GM12878 (cell line): ENCODE measurements around the gene TNS4. TPM values are rescaled to one million over a fixed set of nuclear protein-coding genes. Genes with fewer than 3 reads are reported as not detected.

Source experiments
- ATAC-seq: fragments of 200-7000 bp; cut with Tn5 transposase; 3 replicates; pipeline ENCODE4 v1.9.1; 2020; ENCODE audit warnings: mild to moderate bottlenecking, moderate library complexity
- BruUV-seq: library from RNA; stranded (reverse); fragments of 400-500 nt; replicated peaks from 2 replicates; lab custom pipeline; 2021; lab: Mats Ljungman, UMichigan
- CTCF ChIA-PET: fragments of 300-600 bp; sonication (Branson Sonifier 250); formaldehyde crosslinking; extraction: SDS; loops from one replicate; lab custom pipeline; 2021; ENCODE audit warnings: inconsistent platforms; lab: Yijun Ruan, JAX
- POLR2A ChIA-PET: fragments of 350-600 bp; formaldehyde crosslinking; extraction: SDS; loops from one replicate; lab custom pipeline; 2021; ENCODE audit warnings: inconsistent platforms; lab: Charles Lee
- RAD21 ChIA-PET: fragments of 300-600 bp; sonication (Branson Sonifier 250); formaldehyde crosslinking; loops from one replicate; lab custom pipeline; 2023; ENCODE audit warnings: antibody characterized with exemption; ENCODE audit not compliant: unreplicated experiment; lab: Charles Lee
- SMC1A ChIA-PET: fragments of 300-600 bp; sonication (Branson Sonifier 250); formaldehyde crosslinking; loops from one replicate; lab custom pipeline; 2023; ENCODE audit not compliant: unreplicated experiment, uncharacterized antibody; lab: Charles Lee
- DNase-seq: peaks from one replicate; pipeline ENCODE4 v3.0.0-alpha.2; 2011; ENCODE audit warnings: low read depth, low spot score
- FAIRE-seq: peaks from 3 replicates; lab custom pipeline; 2011; peaks lifted over from hg19 to GRCh38; lab: Jason Lieb, UNC
- H2AFZ ChIP-seq: 2 replicates; pipeline ENCODE4 v1.6.0; 2011; ENCODE audit warnings: low read depth, low read length, control low read depth; ENCODE audit not compliant: control insufficient read depth
- H3K27ac ChIP-seq: 2 replicates; pipeline ENCODE4 v1.5.1; 2011; ENCODE audit warnings: control low read depth; ENCODE audit not compliant: control insufficient read depth, insufficient read depth
- H3K27me3 ChIP-seq, 2 experiments: replicated peaks in 1 of 2; 2 replicates each; pipeline versions ENCODE4 v1.6.0 to v1.6.1; 2011; ENCODE audit warnings: low read length in 1 of 2; ENCODE audit not compliant: control insufficient read depth in 2 of 2, insufficient read depth in 2 of 2
- H3K36me3 ChIP-seq, 2 experiments: 2 replicates each; pipeline ENCODE4 v1.5.1; 2011; ENCODE audit warnings: low read length in 1 of 2; ENCODE audit not compliant: control insufficient read depth in 2 of 2, insufficient read depth in 2 of 2
- H3K4me1 ChIP-seq: 2 replicates; pipeline ENCODE4 v1.6.1; 2011; ENCODE audit warnings: mild to moderate bottlenecking, low read length, moderate library complexity, mixed read lengths; ENCODE audit not compliant: control insufficient read depth, insufficient read depth
- H3K4me2 ChIP-seq: 2 replicates; pipeline ENCODE4 v1.6.0; 2011; ENCODE audit warnings: control low read depth; ENCODE audit not compliant: control insufficient read depth, insufficient read depth
- H3K4me3 ChIP-seq: fragments of 200-600 bp; sonication (generic); 2 replicates; pipeline ENCODE4 v1.5.1; 2016
- H3K79me2 ChIP-seq: 2 replicates; pipeline ENCODE4 v1.6.0; 2011; ENCODE audit warnings: low read length; ENCODE audit not compliant: control insufficient read depth, insufficient read depth
- H3K9ac ChIP-seq: 2 replicates; pipeline ENCODE4 v1.8.0; 2011; ENCODE audit warnings: low read length, control low read depth, mixed read lengths; ENCODE audit not compliant: control insufficient read depth, insufficient read depth
- H3K9me3 ChIP-seq: replicated peaks from 3 replicates; pipeline ENCODE4 v1.5.1; 2011; ENCODE audit warnings: mild to moderate bottlenecking, low read length; ENCODE audit not compliant: control insufficient read depth, insufficient read depth
- H4K20me1 ChIP-seq: 2 replicates; pipeline ENCODE4 v1.6.0; 2011; ENCODE audit not compliant: control insufficient read depth, insufficient read depth
- WGBS: methylation state at CpG from one replicate; pipeline ENCODE4 v1.1.6; 2016; ENCODE audit warnings: low lambda C conversion rate; ENCODE audit not compliant: insufficient replicate concordance, insufficient coverage; ENCODE audit errors: missing lambda C conversion rate; 5-methylcytosine and 5-hydroxymethylcytosine counted together
- in situ Hi-C: fragments of 300-500 bp; cut with MboI; formaldehyde crosslinking; loops from 9 replicates; pipeline ENCODE4 v1.14.3; 2018; ENCODE audit warnings: mixed read lengths
- intact Hi-C: fragments of 100-400 bp; cut with micrococcal nuclease; formaldehyde crosslinking; loops from one replicate; pipeline ENCODE4 v1.14.2; 2022; ENCODE audit not compliant: unreplicated experiment
- polyA plus RNA-seq, 11 experiments: library from polyadenylated mRNA; depleted of rRNA in 4 of 11; unstranded in 6 of 11; stranded (reverse) in 5 of 11; fragments of >200 nt; fragmentation: Nextera tagmentation in 4 of 11; fragmentation: Illumina TruSeq in 1 of 11; extraction: Ambion mirVana in 4 of 11; extraction: Trizol in 1 of 11; gene quantifications; 1 replicate in 1 of 11; 2 replicates in 10 of 11; pipeline versions ENCODE4 v1.2.1 to v1.2.3, GENCODE V29; 2011 to 2016; ENCODE audit warnings: inconsistent platforms in 2 of 11, missing spikeins in 2 of 11, low read depth in 1 of 11
- total RNA-seq, 4 experiments: library from RNA; depleted of rRNA in 3 of 4; stranded (reverse); fragments of >200 nt in 3 of 4; fragmentation: Illumina TruSeq in 1 of 4; extraction: Trizol in 1 of 4; gene quantifications; 2 replicates each; pipeline versions ENCODE4 v1.2.1 to v1.2.3, GENCODE V29; 2013 to 2021
- TF ChIP-seq, protein P1 (sequence below): fragments of 450-650 bp; IDR thresholded peaks from 2 replicates; pipeline ENCODE4 v1.6.1; 2017; ENCODE audit warnings: mild to moderate bottlenecking

Gene TNS4
- total and polyA plus RNA-seq, 10 of the 15 experiments (the other 5 are each of a cell fraction or from before 2014, with no cell fraction given): 0.10 to 0.90 (median 0.68) TPM; not detected in 2

DNA sequence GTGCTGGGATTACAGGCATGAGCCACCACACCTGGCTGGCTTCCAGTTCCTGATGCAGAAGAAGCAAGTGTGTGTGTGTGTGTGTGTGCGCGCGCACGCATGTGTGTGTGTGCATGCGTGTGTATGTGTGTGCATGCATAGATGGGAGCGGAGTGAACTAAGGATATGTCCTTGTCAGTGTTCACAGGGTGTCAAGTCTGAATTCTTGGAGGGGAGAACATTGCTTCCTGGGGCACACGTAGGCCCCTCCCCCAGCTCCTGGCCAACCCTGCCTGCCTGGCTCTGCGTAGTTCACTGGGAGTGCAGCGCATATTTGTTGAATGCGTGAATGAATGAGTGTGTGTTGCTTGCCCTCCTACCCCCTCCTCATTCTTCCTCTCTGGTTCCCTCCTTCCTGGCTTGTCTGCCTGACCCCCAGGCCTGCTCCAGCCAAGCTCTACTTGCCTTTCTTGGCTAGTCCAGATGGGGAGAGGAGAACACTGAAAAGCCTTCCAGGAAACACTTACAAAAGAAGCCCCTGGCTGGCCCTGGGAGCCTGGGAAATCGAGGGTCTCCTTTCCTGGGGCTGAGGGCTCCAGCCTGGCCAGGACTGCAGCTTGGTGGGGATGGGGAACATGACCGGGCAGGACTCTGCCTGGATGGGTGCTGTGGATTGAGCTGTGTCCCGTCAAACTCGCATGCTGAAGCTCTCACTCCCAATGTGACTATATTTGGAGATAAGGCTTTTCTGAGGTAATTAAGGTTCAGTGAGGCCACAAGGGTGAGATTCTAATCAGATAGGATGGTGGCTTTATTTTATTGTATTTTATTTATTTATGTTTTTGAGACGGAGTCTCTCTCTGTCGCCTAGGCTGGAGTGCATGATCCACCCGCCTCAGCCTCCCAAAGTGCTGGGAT lies 30.2 kb downstream of the TNS4 start:
- Histone ChIP-seq H3K27ac (no peak overlapping the region), H3K36me3 (no peaks in the 10 kb centered on the region), H3K9me3 (no peaks in the 10 kb centered on the region), H4K20me1 (no peaks in the 10 kb centered on the region), H3K9ac (no peak overlapping the region), H3K27me3 (no peaks in the 10 kb centered on the region), H3K4me3 (no peak overlapping the region), H3K4me2 (no peak overlapping the region), H3K4me1 (no peaks in the 10 kb centered on the region), H2AFZ (no peak overlapping the region), H3K79me2 (no peaks in the 10 kb centered on the region)
- FAIRE-seq: no peak
- ChIA-PET CTCF (interaction anchor here (0.6 to 1.9 kb wide), 7 partner anchors 21 to 113 kb away, joined by 3 to 5 read pairs (median 5); no protein-coding TSS in a partner anchor), RAD21 (interaction anchor here (0.5 kb wide), 1 partner anchor 74 kb away, joined by 3 read pairs; no protein-coding TSS in a partner anchor), POLR2A (no interaction called here), SMC1A (interaction anchor here (1.5 kb wide), 1 partner anchor 23 kb away, joined by 3 read pairs; no protein-coding TSS in a partner anchor)
- no TSS peak for BruUV-seq
- in situ Hi-C loops: no loop called here
- TF ChIP-seq, protein P1, sequence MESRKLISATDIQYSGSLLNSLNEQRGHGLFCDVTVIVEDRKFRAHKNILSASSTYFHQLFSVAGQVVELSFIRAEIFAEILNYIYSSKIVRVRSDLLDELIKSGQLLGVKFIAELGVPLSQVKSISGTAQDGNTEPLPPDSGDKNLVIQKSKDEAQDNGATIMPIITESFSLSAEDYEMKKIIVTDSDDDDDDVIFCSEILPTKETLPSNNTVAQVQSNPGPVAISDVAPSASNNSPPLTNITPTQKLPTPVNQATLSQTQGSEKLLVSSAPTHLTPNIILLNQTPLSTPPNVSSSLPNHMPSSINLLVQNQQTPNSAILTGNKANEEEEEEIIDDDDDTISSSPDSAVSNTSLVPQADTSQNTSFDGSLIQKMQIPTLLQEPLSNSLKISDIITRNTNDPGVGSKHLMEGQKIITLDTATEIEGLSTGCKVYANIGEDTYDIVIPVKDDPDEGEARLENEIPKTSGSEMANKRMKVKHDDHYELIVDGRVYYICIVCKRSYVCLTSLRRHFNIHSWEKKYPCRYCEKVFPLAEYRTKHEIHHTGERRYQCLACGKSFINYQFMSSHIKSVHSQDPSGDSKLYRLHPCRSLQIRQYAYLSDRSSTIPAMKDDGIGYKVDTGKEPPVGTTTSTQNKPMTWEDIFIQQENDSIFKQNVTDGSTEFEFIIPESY: no peak
- intact Hi-C loops: no loop called here
- ATAC-seq: no peak
- no peak for DNase-seq
- 68% methylated on average over 17 of the region's 17 CpGs for WGBS
